IgD-negative memory B cell (primary cell): ENCODE results near the gene METRNL. TPM values are rescaled to one million over a fixed set of nuclear protein-coding genes. Genes with fewer than 3 reads are reported as not detected.
A peak's percentile ranks its signal among the peaks of the same experiment; 100 is the strongest.
"Not testable (repeated sequence)": the region's sequence is repeated elsewhere in the genome, so short reads cannot be mapped to it uniquely, and the experiment has no call there.

Experiments used
- H3K27ac Mint-ChIP-seq, 3 donors: one replicate each; pipeline ENCODE4 v1.8.0; 2020 to 2022; ENCODE audit warnings: mild to moderate bottlenecking in 3 of 3, mixed read lengths in 3 of 3, moderate library complexity in 1 of 3
- H3K27me3 Mint-ChIP-seq: one replicate; pipeline ENCODE4 v1.8.0; 2021; ENCODE audit warnings: mixed read lengths
- H3K36me3 Mint-ChIP-seq: one replicate; pipeline ENCODE4 v1.8.0; 2020; ENCODE audit warnings: mild to moderate bottlenecking, mixed read lengths
- H3K4me1 Mint-ChIP-seq, 3 donors: one replicate each; pipeline ENCODE4 v1.8.0; 2020 to 2022; ENCODE audit warnings: mixed read lengths in 3 of 3, mild to moderate bottlenecking in 1 of 3
- H3K4me3 Mint-ChIP-seq, 4 donors: one replicate each; pipeline ENCODE4 v1.8.0; 2020 to 2022; ENCODE audit warnings: mild to moderate bottlenecking in 4 of 4, mixed read lengths in 4 of 4, moderate library complexity in 3 of 4
- H3K9me3 Mint-ChIP-seq, 3 donors: one replicate each; pipeline ENCODE4 v1.8.0; 2020 to 2021; ENCODE audit warnings: mixed read lengths in 3 of 3, mild to moderate bottlenecking in 1 of 3
- polyA plus RNA-seq: library from polyadenylated mRNA; unstranded; fragments of 300-500 nt; fragmentation: Illumina TruSeq; gene quantifications from one replicate; pipeline ENCODE4 v1.2.3, GENCODE V29; 2021

METRNL gene
- polyA plus RNA-seq, 1 donor from 2014 or later = 2.1 TPM

- peaks cover 6% of the 10 kb centered on the region for H3K36me3 Mint-ChIP-seq
- peak overlapping the region in 1 of 4 donors; percentile 52 for H3K4me3 Mint-ChIP-seq
- no peak overlapping the region for H3K27ac Mint-ChIP-seq
- H3K9me3 Mint-ChIP-seq = peaks cover 2 to 15% (median 3%) of the 10 kb centered on the region in 3 donors
- no peaks in the 10 kb centered on the region for H3K27me3 Mint-ChIP-seq
- peaks cover 11 to 16% (median 15%) of the 10 kb centered on the region in 3 donors for H3K4me1 Mint-ChIP-seq
Measured at GRCh38 chr17:83046448-83047181, 32.8 kb upstream of the METRNL start.

- Mint-ChIP-seq H3K4me3 (no peak overlapping the region), H3K4me1 (peaks cover 14 to 20% (median 15%) of the 10 kb centered on the region in 3 donors), H3K27ac (no peak overlapping the region), H3K27me3 (no peaks in the 10 kb centered on the region), H3K36me3 (peaks cover 4% of the 10 kb centered on the region), H3K9me3 (peaks cover 0 to 12% (median 1%) of the 10 kb centered on the region in 3 donors)
Measured at GRCh38 chr17:83047182-83047478, 32.3 kb upstream of the METRNL start.

- not testable (repeated sequence) for H3K27me3 Mint-ChIP-seq, H3K36me3 Mint-ChIP-seq, H3K9me3 Mint-ChIP-seq
- H3K27ac Mint-ChIP-seq = peak overlapping the region in 1 of 3 donors; percentile 44
- H3K4me3 Mint-ChIP-seq = peak overlapping the region in 3 of 4 donors; percentile 28 to 90 (median 83)
- H3K4me1 Mint-ChIP-seq = peaks cover 14 to 21% (median 15%) of the 10 kb centered on the region in 3 donors
Measured at GRCh38 chr17:83047818-83048475, 31.5 kb upstream of the METRNL start.

- H3K9me3 Mint-ChIP-seq = peaks cover 0 to 4% (median 0%) of the 10 kb centered on the region in 3 donors
- H3K4me1 Mint-ChIP-seq = peaks cover 14 to 18% (median 16%) of the 10 kb centered on the region in 3 donors
- H3K36me3 Mint-ChIP-seq = no peaks in the 10 kb centered on the region
- H3K27ac Mint-ChIP-seq = peak overlapping the region; percentile 82 to 88 (median 87)
- no peaks in the 10 kb centered on the region for H3K27me3 Mint-ChIP-seq
- H3K4me3 Mint-ChIP-seq = peak overlapping the region; percentile 50 to 96 (median 82)
Measured at GRCh38 chr17:83050651-83051395, 28.6 kb upstream of the METRNL start.

GRCh38 chr17:83051396-83052240 lies 27.8 kb upstream of the METRNL start:
- peaks cover 0 to 2% (median 0%) of the 10 kb centered on the region in 3 donors for H3K9me3 Mint-ChIP-seq
- peak overlapping the region; percentile 71 to 88 (median 82) for H3K27ac Mint-ChIP-seq
- H3K4me1 Mint-ChIP-seq = peaks cover 14 to 18% (median 15%) of the 10 kb centered on the region in 3 donors
- peak overlapping the region; percentile 50 to 96 (median 82) for H3K4me3 Mint-ChIP-seq
- no peaks in the 10 kb centered on the region for H3K36me3 Mint-ChIP-seq
- no peaks in the 10 kb centered on the region for H3K27me3 Mint-ChIP-seq

- no peaks in the 10 kb centered on the region for H3K36me3 Mint-ChIP-seq
- peak overlapping the region; percentile 71 to 88 (median 82) for H3K27ac Mint-ChIP-seq
- peaks cover 13 to 18% (median 14%) of the 10 kb centered on the region in 3 donors for H3K4me1 Mint-ChIP-seq
- no peaks in the 10 kb centered on the region for H3K9me3 Mint-ChIP-seq
- peak overlapping the region; percentile 50 to 91 (median 82) for H3K4me3 Mint-ChIP-seq
- no peaks in the 10 kb centered on the region for H3K27me3 Mint-ChIP-seq
Measured at GRCh38 chr17:83052241-83052564, 27.2 kb upstream of the METRNL start.

- Mint-ChIP-seq H3K27ac (peak overlapping the region; percentile 25 to 63 (median 61)), H3K4me3 (peak overlapping the region in 1 of 4 donors; percentile 8), H3K27me3 (peaks cover 4% of the 10 kb centered on the region), H3K4me1 (peaks cover 12 to 18% (median 14%) of the 10 kb centered on the region in 3 donors), H3K9me3 (peaks cover 0 to 1% (median 0%) of the 10 kb centered on the region in 3 donors), H3K36me3 (no peaks in the 10 kb centered on the region)
Measured at GRCh38 chr17:83053021-83053681, 26.3 kb upstream of the METRNL start.

GRCh38 chr17:83053739-83054451 lies 25.5 kb upstream of the METRNL start:
- peak overlapping the region; percentile 25 to 81 (median 61) for H3K27ac Mint-ChIP-seq
- H3K36me3 Mint-ChIP-seq = no peaks in the 10 kb centered on the region
- peaks cover 4% of the 10 kb centered on the region for H3K27me3 Mint-ChIP-seq
- H3K4me1 Mint-ChIP-seq = peaks cover 5 to 12% (median 11%) of the 10 kb centered on the region in 3 donors
- peaks cover 0 to 1% (median 0%) of the 10 kb centered on the region in 3 donors for H3K9me3 Mint-ChIP-seq
- H3K4me3 Mint-ChIP-seq = peak overlapping the region in 1 of 4 donors; percentile 8

GRCh38 chr17:83054518-83055125 lies 24.8 kb upstream of the METRNL start:
- Mint-ChIP-seq H3K36me3 (no peaks in the 10 kb centered on the region), H3K4me3 (no peak overlapping the region)

GRCh38 chr17:83055176-83055575 lies 24.2 kb upstream of the METRNL start:
- not testable (repeated sequence) for H3K27me3 Mint-ChIP-seq, H3K36me3 Mint-ChIP-seq, H3K27ac Mint-ChIP-seq, H3K4me3 Mint-ChIP-seq, H3K9me3 Mint-ChIP-seq
- H3K4me1 Mint-ChIP-seq = peaks cover 4 to 12% (median 9%) of the 10 kb centered on the region in 3 donors

More at GRCh38 chr17:83054518-83055125, 24.8 kb upstream of the METRNL start:
- Mint-ChIP-seq H3K27me3 (peaks cover 4% of the 10 kb centered on the region), H3K27ac (peak overlapping the region in 2 of 3 donors; percentile 11 to 61), H3K4me1 (peaks cover 4 to 12% (median 9%) of the 10 kb centered on the region in 3 donors), H3K9me3 (peaks cover 0 to 1% (median 0%) of the 10 kb centered on the region in 3 donors)

- Mint-ChIP-seq H3K27me3 (peaks cover 8% of the 10 kb centered on the region), H3K4me3 (no peak overlapping the region), H3K4me1 (peaks cover 3 to 7% (median 4%) of the 10 kb centered on the region in 3 donors), H3K27ac (no peak overlapping the region), H3K9me3 (peaks cover 0 to 4% (median 0%) of the 10 kb centered on the region in 3 donors), H3K36me3 (no peaks in the 10 kb centered on the region)
Measured at GRCh38 chr17:83055911-83056582, 23.4 kb upstream of the METRNL start.

- H3K27me3 Mint-ChIP-seq = peaks cover 11% of the 10 kb centered on the region
Measured at GRCh38 chr17:83056583-83057396, 22.6 kb upstream of the METRNL start.

More at GRCh38 chr17:83056583-83057396, 22.6 kb upstream of the METRNL start:
- Mint-ChIP-seq H3K9me3 (peaks cover 0 to 4% (median 0%) of the 10 kb centered on the region in 3 donors), H3K4me3 (no peak overlapping the region), H3K4me1 (peaks cover 3 to 7% (median 4%) of the 10 kb centered on the region in 3 donors), H3K36me3 (no peaks in the 10 kb centered on the region), H3K27ac (no peak overlapping the region)
